Small intestine (tissue), 16 donors: Measurements from ENCODE around the gene KCNN1. TPM values are rescaled to one million over a fixed set of nuclear protein-coding genes. Genes with fewer than 3 reads are reported as not detected.
"Not testable (repeated sequence)": the region's sequence is repeated elsewhere in the genome, so short reads cannot be mapped to it uniquely, and the experiment has no call there.

Source experiments
- DNase-seq, 2 donors: peaks; one replicate each; pipeline versions ENCODE4 v3.0.0 to v3.0.0-alpha.2; 2013
- FAIRE-seq: peaks from 2 replicates; lab custom pipeline; 2012; peaks lifted over from hg19 to GRCh38; lab: Jason Lieb, UNC
- H3K27ac ChIP-seq, 3 donors: one replicate each; pipeline ENCODE4 v1.5.1; 2013; ENCODE audit warnings: low read length in 2 of 3, mild to moderate bottlenecking in 2 of 3, control low read depth in 1 of 3, inconsistent platforms in 1 of 3, low read depth in 1 of 3, moderate library complexity in 1 of 3
- H3K27me3 ChIP-seq, 3 donors: one replicate each; pipeline ENCODE4 v1.6.1; 2013; ENCODE audit warnings: low read length in 3 of 3, inconsistent platforms in 1 of 3; ENCODE audit not compliant: control insufficient read depth in 3 of 3, insufficient read depth in 3 of 3
- H3K36me3 ChIP-seq, 3 donors: one replicate each; pipeline ENCODE4 v1.6.1; 2013; ENCODE audit warnings: low read length in 3 of 3, inconsistent platforms in 1 of 3, low read depth in 1 of 3, mild to moderate bottlenecking in 1 of 3, moderate library complexity in 1 of 3; ENCODE audit not compliant: control insufficient read depth in 3 of 3, insufficient read depth in 2 of 3
- H3K4me1 ChIP-seq, 3 donors: one replicate each; pipeline ENCODE4 v1.6.1; 2013; ENCODE audit warnings: low read length in 2 of 3, inconsistent platforms in 1 of 3, low read depth in 1 of 3, mild to moderate bottlenecking in 1 of 3, moderate library complexity in 1 of 3; ENCODE audit not compliant: control insufficient read depth in 3 of 3, insufficient read depth in 2 of 3
- H3K4me3 ChIP-seq, 3 donors: one replicate each; pipeline ENCODE4 v1.5.1; 2013; ENCODE audit warnings: low read length in 3 of 3, control low read depth in 1 of 3, inconsistent platforms in 1 of 3, low read depth in 1 of 3, mild to moderate bottlenecking in 1 of 3, moderate library complexity in 1 of 3
- H3K9me3 ChIP-seq, 2 donors: one replicate each; pipeline ENCODE4 v1.6.1; 2013; ENCODE audit warnings: low read depth in 1 of 2, low read length in 1 of 2; ENCODE audit not compliant: control insufficient read depth in 2 of 2, insufficient read depth in 1 of 2
- WGBS, 3 donors: extraction: QIAGEN DNeasy Blood & Tissue Kit; methylation state at CpG; one replicate each; pipeline ENCODE4 v1.1.7; 2013; 5-methylcytosine and 5-hydroxymethylcytosine counted together
- long read RNA-seq, 10 donors: transcript quantifications; one replicate each; lab custom pipeline, GENCODE V29; 2026
- polyA plus RNA-seq, 4 donors: library from polyadenylated mRNA; stranded (reverse) in 3 of 4; unstranded in 1 of 4; fragments of 200-250 nt in 3 of 4; fragments of 120-200 nt in 1 of 4; gene quantifications; one replicate each; pipeline versions ENCODE4 v1.2.1 to v1.2.3, GENCODE V29; 2013
- donor health status: healthy with polysubstance abuse.
- donor health status: control.
- donor health status: control.
- donor health status: Bipolar disorder and iron deficiency.
- donor health status: healthy.

The KCNN1 gene
- polyA plus RNA-seq, result under 1 TPM in 2 of 4 donors, not detected in 2; 0.24 to 0.41 TPM
- long read RNA-seq, donor 1, result 0 reads
- long read RNA-seq, donor 2, result 0 reads
- long read RNA-seq, donor 3, result 0 reads
- long read RNA-seq, donor 4, result 0 reads
- long read RNA-seq, donor 5, result 0 reads
- long read RNA-seq, donor 6, result 0 reads
- long read RNA-seq, donor 7, result 0 reads
- long read RNA-seq, donor 8, result 0 reads
- long read RNA-seq, donor 9, result 0 reads
- long read RNA-seq, donor 10, result 0 reads

DNA sequence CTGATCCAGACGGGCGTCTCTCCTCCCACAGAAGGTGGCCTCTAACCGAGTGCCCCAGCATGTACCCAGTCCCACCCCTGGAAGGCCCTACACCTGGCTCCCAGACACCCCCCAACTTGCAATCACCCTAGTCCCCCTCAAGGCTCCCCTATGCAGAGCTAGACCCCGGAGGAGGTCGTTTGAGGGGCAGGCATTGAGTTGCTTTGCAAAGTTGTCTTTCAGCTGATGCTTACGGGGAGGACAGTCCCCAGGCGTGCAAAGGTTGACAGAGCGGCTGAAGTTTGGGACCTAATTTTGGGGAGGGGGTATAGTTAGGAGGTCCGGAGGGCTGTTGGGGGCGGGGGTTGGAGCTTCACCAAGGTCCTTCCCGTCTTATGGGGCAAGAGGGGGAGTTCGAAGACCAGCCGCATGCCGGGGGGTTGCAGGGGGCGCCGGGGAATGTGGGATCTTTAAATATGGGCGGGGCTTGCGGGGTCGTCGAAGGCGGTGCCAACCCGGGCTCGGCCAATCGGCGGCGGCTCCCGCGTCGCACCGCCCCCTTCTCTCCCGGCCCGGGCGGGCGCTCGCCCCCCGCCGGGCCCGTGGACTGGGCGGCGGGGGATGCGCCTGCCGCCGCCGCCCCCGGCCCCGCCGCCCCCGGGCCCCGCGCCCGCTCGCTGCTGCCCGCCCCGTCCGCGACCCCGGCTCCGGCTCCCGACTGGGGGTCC lies at the start of gene KCNN1:
TSS of gene KCNN1 (plus strand) at position 558 of the 707 bp plus-strand sequence. CDS start 6,782 bp downstream, outside the sequence.
- no peak for FAIRE-seq
- 7 to 31% (median 18%) methylated on average over 19 to 59 of the region's 59 CpGs for WGBS, 3 donors
- Histone ChIP-seq H3K4me3 (peak within 1 kb of the TSS in 1 of 3 donors; percentile 37), H3K27ac (no peak within 1 kb of the TSS), H3K4me1 (peaks cover 0 to 18% (median 0%) of the 10 kb centered on the region in 3 donors), H3K27me3 (peaks cover 0 to 24% (median 11%) of the 10 kb centered on the region in 3 donors), H3K9me3 (no peaks in the 10 kb centered on the region), H3K36me3 (no peaks in the 10 kb centered on the region)
- DNase-seq, result no peak

DNA sequence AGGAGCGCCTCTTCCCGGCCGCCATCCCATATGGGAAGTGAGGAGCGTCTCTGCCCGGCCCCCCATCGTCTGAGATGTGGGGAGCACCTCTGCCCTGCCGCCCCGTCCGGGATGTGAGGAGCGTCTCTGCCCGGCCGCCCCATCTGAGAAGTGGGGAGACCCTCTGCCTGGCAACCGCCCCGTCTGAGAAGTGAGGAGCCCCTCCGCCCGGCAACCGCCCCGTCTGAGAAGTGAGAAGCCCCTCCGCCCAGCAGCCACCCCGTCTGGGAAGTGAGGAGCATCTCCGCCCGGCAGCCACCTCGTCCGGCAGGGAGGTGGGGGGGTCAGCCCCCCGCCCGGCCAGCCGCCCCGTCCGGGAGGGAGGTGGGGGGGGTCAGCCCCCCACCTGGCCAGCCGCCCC lies 48.8 kb upstream of the KCNN1 start:
- 90 to 96% (median 93%) methylated on average over 17 to 29 of the region's 30 CpGs for WGBS, 3 donors
- not testable (repeated sequence) for H3K4me1 ChIP-seq, H3K27me3 ChIP-seq, H3K27ac ChIP-seq, DNase-seq, H3K36me3 ChIP-seq, H3K4me3 ChIP-seq, FAIRE-seq
- peaks cover 0 to 13% of the 10 kb centered on the region in 2 donors for H3K9me3 ChIP-seq

DNA sequence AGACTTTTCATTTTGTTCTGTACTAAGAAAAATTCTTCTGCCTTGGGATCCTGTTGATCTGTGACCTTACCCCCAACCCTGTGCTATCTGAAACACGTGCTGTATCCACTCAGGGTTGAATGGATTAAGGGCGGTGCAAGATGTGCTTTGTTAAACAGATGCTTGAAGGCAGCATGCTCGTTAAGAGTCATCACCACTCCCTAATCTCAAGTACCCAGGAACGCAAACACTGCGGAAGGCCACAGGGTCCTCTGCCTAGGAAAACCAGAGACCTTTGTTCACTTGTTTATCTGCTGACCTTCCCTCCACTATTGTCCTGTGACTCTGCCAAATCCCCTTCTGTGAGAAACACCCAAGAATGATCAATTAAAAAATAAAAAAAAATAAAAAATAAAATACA lies 47.8 kb upstream of the KCNN1 start:
- DNase-seq, H3K4me3 ChIP-seq, H3K4me1 ChIP-seq, H3K27ac ChIP-seq, H3K9me3 ChIP-seq, H3K36me3 ChIP-seq, H3K27me3 ChIP-seq, FAIRE-seq: not testable (repeated sequence)
- WGBS, 3 donors, result 20 to 47% (median 36%) methylated on average over 5 of the region's 5 CpGs

DNA sequence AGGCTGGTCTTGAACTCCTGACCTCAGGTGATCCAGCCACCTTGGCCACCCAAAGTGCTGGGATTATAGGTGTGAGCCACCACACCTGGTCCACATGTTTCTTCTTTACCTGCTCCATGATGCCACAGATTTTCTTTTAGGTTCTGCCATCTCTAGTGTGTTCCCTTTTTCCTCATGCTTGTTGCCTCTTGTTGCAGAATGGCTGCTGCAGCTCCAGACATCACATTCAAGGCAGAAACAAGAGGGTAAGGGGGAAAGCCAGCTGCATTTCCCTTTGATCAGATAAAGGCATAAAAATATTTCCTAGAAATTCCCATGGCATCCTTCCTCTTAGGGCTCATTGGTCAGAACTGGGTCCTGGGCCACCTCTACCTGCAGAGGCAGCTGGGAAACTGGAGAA lies 46.4 kb upstream of the KCNN1 start:
- Histone ChIP-seq H3K27ac (no peak overlapping the region), H3K9me3 (peaks cover 0 to 3% of the 10 kb centered on the region in 2 donors), H3K27me3 (peaks cover 0 to 3% (median 0%) of the 10 kb centered on the region in 3 donors), H3K4me3 (no peak overlapping the region), H3K4me1 (no peaks in the 10 kb centered on the region), H3K36me3 (no peaks in the 10 kb centered on the region)
- no peak for FAIRE-seq
- no peak for DNase-seq

DNA sequence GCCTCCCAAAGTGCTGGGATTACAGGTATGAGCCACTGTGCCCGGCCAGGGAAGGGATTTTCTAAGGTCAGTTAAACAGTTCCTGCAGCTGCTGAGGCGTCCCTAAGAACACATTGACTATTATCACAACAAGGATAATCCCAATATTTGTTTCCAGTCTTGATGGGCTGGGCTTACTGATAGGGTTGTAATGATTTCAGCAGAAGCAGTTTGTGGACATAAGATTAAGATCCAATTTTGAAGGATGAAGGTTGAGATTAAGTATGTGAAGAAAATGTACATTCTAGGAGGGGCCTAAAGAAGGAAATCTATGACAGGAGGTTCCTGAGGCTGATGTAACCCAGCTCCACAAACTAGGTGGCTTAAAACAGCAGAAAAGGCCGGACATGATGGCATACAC lies 44.8 kb upstream of the KCNN1 start:
- no peak for FAIRE-seq
- H3K9me3 ChIP-seq, result peaks cover 0 to 3% of the 10 kb centered on the region in 2 donors
- no peak overlapping the region for H3K27ac ChIP-seq
- DNase-seq, result no peak
- 20 to 56% (median 36%) methylated on average over 3 of the region's 3 CpGs for WGBS, 3 donors
- H3K4me3 ChIP-seq, result no peak overlapping the region
- H3K36me3 ChIP-seq, result no peaks in the 10 kb centered on the region
- peaks cover 0 to 3% (median 0%) of the 10 kb centered on the region in 3 donors for H3K27me3 ChIP-seq
- no peaks in the 10 kb centered on the region for H3K4me1 ChIP-seq

DNA sequence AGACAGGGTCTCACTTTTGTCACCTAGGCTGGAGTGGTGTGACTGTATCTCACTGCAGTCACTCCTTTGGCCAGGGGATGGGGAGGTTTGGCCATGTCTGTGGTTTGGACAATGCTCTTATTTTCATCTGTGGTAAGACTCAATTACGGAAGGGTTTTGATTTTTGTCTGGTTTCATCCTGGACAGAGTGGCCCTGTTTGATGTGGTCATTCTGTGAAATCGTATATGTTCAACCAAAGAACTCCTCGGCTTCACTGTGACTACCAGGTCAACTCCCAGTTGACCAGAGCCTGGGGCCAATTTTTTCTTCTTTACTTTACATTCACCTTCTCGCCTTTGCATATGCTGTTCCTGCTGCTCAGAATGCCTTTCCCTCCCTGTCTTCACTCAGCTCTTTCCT lies 40.9 kb upstream of the KCNN1 start:
- WGBS, 3 donors, result 65 to 78% (median 73%) methylated on average over 4 of the region's 4 CpGs
- FAIRE-seq (no peak), DNase-seq (no peak)
- H3K9me3 ChIP-seq, result no peaks in the 10 kb centered on the region
- H3K4me3 ChIP-seq, result no peak overlapping the region
- H3K36me3 ChIP-seq, result no peaks in the 10 kb centered on the region
- peaks cover 0 to 5% (median 0%) of the 10 kb centered on the region in 3 donors for H3K27me3 ChIP-seq
- no peak overlapping the region for H3K27ac ChIP-seq
- no peaks in the 10 kb centered on the region for H3K4me1 ChIP-seq

DNA sequence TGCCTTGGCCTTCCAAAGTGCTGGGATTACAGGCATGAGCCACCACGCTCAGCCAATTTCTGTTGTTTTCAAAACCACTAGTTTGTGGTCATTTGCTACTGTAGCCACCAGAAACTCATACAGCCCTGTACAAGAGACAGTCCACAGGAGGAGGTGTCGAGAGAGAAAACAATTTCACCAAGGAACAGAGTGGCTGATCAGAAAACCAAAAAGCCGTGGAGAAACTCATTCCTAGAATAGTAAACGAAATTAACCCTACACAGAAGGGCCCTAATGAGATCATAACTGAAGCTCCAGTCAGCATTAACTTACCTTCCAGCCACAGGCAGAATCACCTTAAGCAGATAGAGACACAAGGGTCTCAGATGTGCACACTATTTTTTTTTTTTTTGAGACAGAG lies 37.9 kb upstream of the KCNN1 start:
- no peak for FAIRE-seq
- H3K4me1 ChIP-seq, result peaks cover 0 to 5% (median 4%) of the 10 kb centered on the region in 3 donors

DNA sequence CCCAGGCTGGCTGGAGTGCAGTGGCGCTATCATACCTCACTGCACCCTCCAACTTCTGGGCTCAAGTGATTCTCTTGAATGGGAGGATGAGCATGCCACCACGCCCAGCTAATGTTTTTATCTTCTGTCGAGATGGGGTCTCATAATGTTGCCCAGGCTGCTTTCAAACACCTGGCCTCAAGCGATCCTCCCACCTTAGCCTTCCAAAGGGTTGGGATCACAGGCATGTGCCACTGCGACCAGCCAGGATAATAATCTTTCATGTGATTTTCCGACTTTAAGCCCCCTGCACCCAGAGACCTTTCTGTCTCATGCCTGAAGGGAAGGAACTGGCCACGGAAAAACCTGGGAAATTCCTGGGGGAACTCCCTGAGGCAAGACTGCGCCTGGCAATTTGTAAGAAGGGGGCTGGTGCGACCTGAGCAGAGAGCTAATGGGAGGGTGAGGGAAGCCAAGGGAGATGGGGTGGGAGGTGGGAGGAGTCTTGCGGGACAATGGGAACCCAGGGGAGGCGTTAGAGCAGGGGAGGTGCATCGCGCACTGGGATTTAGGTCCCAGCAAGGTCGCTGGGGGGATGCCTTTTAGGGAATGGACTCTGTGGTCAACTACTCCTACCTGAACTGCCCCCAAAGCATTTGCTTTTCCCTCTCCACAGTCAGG lies 35.2 kb upstream of the KCNN1 start:
- H3K9me3 ChIP-seq, result no peaks in the 10 kb centered on the region
- FAIRE-seq (no peak), DNase-seq (no peak)
- peaks cover 0 to 10% (median 0%) of the 10 kb centered on the region in 3 donors for H3K27me3 ChIP-seq
- peak overlapping the region in 1 of 3 donors; percentile 89 for H3K4me3 ChIP-seq
- H3K27ac ChIP-seq, result no peak overlapping the region
- H3K4me1 ChIP-seq, result peaks cover 0 to 5% (median 4%) of the 10 kb centered on the region in 3 donors
- peaks cover 0 to 8% (median 0%) of the 10 kb centered on the region in 3 donors for H3K36me3 ChIP-seq
- 17 to 28% (median 26%) methylated on average over 14 of the region's 14 CpGs for WGBS, 3 donors

More for the DNA sequence above, 37.9 kb upstream of the KCNN1 start:
- H3K4me3 ChIP-seq, result no peak overlapping the region
- no peaks in the 10 kb centered on the region for H3K36me3 ChIP-seq
- no peaks in the 10 kb centered on the region for H3K9me3 ChIP-seq
- 45 to 53% (median 49%) methylated on average over 4 of the region's 4 CpGs for WGBS, 3 donors
- peaks cover 0 to 10% (median 0%) of the 10 kb centered on the region in 3 donors for H3K27me3 ChIP-seq
- DNase-seq, result no peak
- H3K27ac ChIP-seq, result no peak overlapping the region
